GM19324 (cell line): ENCODE data around the gene PECR.
A peak's percentile ranks its signal among the peaks of the same experiment; 100 is the strongest.
"Not testable (repeated sequence)": the region's sequence is repeated elsewhere in the genome, so short reads cannot be mapped to it uniquely, and the experiment has no call there.

Experiments
- ATAC-seq: cut with Tn5 transposase; IDR thresholded peaks from one replicate; pipeline ENCODE4 v1.9.1; 2021; ENCODE audit warnings: mild to moderate bottlenecking, moderate library complexity; ENCODE audit not compliant: unreplicated experiment, low FRiP score

Gene PECR

GRCh38 chr2:216107320-216107719 lies 25.7 kb upstream of the PECR start:
- ATAC-seq = no peak

GRCh38 chr2:216104691-216105090 lies 23.1 kb upstream of the PECR start:
- ATAC-seq = no peak

DNA sequence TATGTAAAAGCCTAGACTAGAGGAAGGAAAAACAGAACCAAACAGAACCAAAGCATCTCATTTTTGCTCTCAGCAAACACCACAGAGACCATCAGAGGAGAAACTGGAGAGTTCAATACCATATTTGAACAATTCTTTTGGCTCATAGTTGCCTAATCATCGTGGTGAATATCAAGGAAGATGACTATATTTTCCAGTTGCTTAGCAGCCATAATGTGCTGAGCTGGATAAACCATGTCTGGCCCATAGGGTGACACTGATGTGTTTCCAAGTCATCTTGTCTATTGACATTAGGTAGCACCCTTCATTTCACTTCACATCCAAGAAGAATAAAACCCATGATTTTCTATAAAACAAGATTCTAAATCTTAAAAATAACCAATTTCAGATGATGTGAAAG lies 21.6 kb upstream of the PECR start:
- ATAC-seq = no peak

GRCh38 chr2:216101109-216101508 lies 19.5 kb upstream of the PECR start:
- ATAC-seq = no peak

DNA sequence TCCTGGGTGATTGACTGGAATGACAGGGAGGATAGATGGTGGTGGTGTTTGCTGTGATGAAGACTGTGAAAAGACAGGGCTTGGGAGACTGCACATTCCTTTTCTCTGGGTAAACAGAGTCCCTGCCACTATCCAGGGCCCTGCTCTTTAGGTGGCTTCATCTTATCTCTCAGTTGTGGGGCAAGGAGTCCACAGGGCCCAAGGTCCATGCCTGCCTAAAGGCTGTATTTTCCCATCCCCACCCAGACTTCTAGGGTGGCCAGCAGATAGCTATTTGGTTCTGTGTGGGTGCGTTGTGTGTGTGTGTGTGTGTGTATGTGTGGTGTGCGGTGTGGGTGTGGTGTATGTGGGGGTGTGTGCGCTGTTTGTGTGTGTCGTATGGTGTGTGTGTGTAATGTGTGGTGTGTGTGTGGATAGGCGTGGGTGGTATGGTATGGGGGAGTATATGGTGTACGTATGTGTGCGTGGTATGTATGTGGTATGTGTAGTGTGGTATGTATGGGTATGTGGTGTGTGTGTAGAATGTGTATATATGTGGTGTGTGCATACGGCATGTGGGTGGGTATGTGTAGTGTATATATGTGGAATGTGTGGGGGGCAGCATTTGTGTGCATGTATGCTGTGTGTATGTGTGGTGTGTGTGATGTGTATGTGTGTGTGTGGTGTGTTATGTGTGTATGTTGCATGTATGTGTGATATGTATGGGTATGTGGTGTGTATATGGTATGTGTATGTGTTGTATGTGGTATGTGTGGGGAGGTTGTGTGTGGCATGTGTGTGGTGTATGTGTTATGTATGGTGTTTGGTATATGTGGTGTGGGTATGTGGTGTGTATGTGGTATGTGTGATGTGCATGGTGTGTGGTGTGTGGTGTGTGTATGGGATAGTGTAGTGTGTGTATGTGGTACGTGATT lies 17.1 kb upstream of the PECR start:
- no peak for ATAC-seq

DNA sequence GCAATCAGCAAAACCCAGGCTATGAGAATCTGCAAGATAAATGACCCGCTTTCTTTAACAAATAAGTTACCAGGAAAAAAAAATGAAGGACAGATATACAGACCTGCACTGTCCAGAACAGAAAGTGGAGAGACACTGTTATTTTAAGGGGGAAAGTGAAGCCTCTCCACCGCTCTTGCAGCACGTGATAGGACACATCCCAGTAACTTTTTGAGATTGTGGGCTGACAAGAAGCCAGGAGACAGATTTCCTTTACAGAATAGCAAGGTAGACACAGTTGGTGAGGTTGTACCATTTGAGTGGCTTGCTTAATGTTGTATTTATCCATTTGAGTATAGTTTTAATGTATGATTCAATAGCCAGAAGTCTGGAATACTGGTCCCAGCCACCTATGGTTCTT lies 13.1 kb upstream of the PECR start:
- ATAC-seq = no peak

DNA sequence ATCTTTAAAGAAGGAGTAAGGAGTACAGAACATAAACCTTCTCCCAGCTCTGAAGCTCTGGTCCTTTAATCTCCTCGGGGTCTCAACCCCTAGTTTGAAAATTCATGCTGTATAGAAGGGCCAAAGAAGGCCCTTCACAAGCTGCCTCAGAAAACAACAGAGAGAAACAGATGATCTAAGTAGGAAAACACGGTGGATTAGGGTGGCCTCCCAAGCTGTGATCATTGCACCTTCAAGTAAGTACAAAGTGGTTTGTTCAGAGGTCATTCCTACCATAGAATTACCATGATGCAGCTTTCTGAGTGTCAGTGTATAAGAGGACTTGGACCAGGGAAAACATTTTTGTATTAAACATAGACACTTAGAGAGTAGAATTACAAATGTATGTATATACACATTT lies 11.0 kb upstream of the PECR start:
- no peak for ATAC-seq

GRCh38 chr2:216090369-216090786 lies 8.8 kb upstream of the PECR start:
- no peak for ATAC-seq

- no peak for ATAC-seq
These were observed 4.7 kb upstream of the PECR start for GRCh38 chr2:216086207-216086893.

- no peak for ATAC-seq
These were observed 2.9 kb upstream of the PECR start for GRCh38 chr2:216084547-216084946.

- no peak for ATAC-seq
These were observed 2.1 kb upstream of the PECR start for GRCh38 chr2:216083464-216084281.

- no peak for ATAC-seq
These were observed 1.2 kb upstream of the PECR start for GRCh38 chr2:216082805-216083204.

DNA sequence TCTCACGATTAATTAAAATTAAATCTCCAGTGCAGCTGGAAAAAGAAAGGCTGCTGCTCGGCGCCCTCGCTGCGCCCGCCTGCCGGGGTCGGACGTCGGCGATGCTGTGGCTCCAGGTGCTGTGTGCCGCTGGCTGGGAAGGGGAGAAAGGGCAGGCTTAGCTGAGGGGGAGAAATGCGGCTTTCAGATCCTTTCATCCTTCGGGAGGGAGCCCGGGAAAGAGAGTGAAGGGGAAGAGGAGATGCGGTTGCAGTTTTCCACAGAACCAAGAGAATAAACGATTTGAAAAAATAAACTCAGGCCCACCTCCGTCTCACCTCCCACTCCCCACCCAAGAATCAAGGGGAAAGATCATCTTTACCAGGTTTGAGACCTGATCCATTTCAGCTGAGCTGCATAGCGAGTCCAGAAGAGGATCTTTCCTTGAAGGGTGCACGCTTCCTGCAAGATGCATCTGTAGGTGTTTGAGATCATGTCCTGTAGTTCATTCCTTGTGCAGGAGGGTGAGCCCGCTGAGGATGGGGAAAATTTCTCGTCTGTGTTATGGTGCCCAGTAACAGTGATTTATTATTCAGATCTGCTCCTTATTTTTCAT lies 605 bp upstream of the PECR start:
- peak; percentile 18 for ATAC-seq

DNA sequence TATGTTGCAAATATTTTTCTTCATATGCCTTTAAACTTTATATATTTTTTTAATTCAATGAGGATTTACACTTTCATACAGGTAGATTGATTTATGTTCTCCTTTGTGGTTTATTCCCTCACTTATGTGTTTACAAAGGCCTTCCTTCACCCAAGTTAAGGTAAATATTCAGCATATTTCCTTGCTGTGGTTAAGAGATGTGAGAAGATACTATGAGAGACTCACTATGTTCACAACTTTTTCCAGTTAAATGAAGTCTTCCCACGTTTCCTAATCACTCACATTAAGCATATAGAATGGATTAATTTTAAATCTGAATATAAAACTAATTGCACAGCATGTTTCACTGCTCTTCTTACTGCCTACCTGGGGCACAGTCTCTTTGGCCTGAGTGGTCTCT lies 597 bp downstream of the PECR start:
- no peak for ATAC-seq

- not testable (repeated sequence) for ATAC-seq
These were observed 1.6 kb downstream of the PECR start for GRCh38 chr2:216080048-216080447.

GRCh38 chr2:216078776-216079175 lies 2.8 kb downstream of the PECR start:
- no peak for ATAC-seq

GRCh38 chr2:216075510-216076485 lies 5.8 kb downstream of the PECR start:
- no peak for ATAC-seq

GRCh38 chr2:216074794-216075193 lies 6.8 kb downstream of the PECR start:
- no peak for ATAC-seq

GRCh38 chr2:216074380-216074779 lies 7.2 kb downstream of the PECR start:
- ATAC-seq = no peak
